HG03469 (cell line): ENCODE measurements around the gene SNAPC2.
"Not testable (repeated sequence)": the region's sequence is repeated elsewhere in the genome, so short reads cannot be mapped to it uniquely, and the experiment has no call there.

Source experiments
- ATAC-seq: cut with Tn5 transposase; IDR thresholded peaks from one replicate; pipeline ENCODE4 v1.9.1; 2021; ENCODE audit warnings: mild to moderate bottlenecking, moderate library complexity, moderate number of reproducible peaks; ENCODE audit not compliant: unreplicated experiment

The SNAPC2 gene

GRCh38 chr19:7908742-7909461 lies 11.2 kb upstream of the SNAPC2 start:
- no peak for ATAC-seq

GRCh38 chr19:7909471-7910067 lies 10.6 kb upstream of the SNAPC2 start:
- no peak for ATAC-seq

GRCh38 chr19:7910321-7911161 lies 9.6 kb upstream of the SNAPC2 start:
- ATAC-seq: no peak

GRCh38 chr19:7911508-7912143 lies 8.5 kb upstream of the SNAPC2 start:
- ATAC-seq: no peak

GRCh38 chr19:7912144-7912696 lies 7.9 kb upstream of the SNAPC2 start:
- no peak for ATAC-seq

GRCh38 chr19:7912697-7913564 lies 7.2 kb upstream of the SNAPC2 start:
- no peak for ATAC-seq

GRCh38 chr19:7913652-7914051 lies 6.5 kb upstream of the SNAPC2 start:
- ATAC-seq: no peak

GRCh38 chr19:7914099-7914498 lies 6.0 kb upstream of the SNAPC2 start:
- ATAC-seq: no peak

GRCh38 chr19:7914598-7915045 lies 5.5 kb upstream of the SNAPC2 start, which contains the start of gene TGFBR3L:
TGFBR3L (plus strand) TSS chr19:7914830.
- ATAC-seq: no peak

- ATAC-seq: no peak
Observed at GRCh38 chr19:7915250-7916102, 4.7 kb upstream of the SNAPC2 start.

GRCh38 chr19:7916103-7916954 lies 3.8 kb upstream of the SNAPC2 start:
- ATAC-seq: no peak

GRCh38 chr19:7916955-7917266 lies 3.2 kb upstream of the SNAPC2 start:
- no peak for ATAC-seq

- ATAC-seq: no peak
Observed at GRCh38 chr19:7917267-7918061, 2.7 kb upstream of the SNAPC2 start.

- ATAC-seq: not testable (repeated sequence)
Observed at GRCh38 chr19:7918062-7918614, 2.0 kb upstream of the SNAPC2 start.

- ATAC-seq: no peak
Observed at GRCh38 chr19:7918615-7919421, 1.3 kb upstream of the SNAPC2 start.
